GM23338 (cell line): Measurements from ENCODE around the gene SESN1. TPM values are rescaled to one million over a fixed set of nuclear protein-coding genes. Genes with fewer than 3 reads are reported as not detected.

ENCODE experiments used
- ATAC-seq: fragments of 200-7000 bp; cut with Tn5 transposase; 3 replicates; pipeline ENCODE4 v1.9.1; 2020
- DNase-seq: peaks from one replicate; pipeline ENCODE4 v3.0.0-alpha.2; 2015; ENCODE audit warnings: low spot score
- H2AFZ ChIP-seq: fragments of 200-600 bp; sonication (generic); 2 replicates; pipeline ENCODE4 v1.8.0; 2016; ENCODE audit warnings: antibody characterized with exemption, mild to moderate bottlenecking, moderate library complexity
- H3F3A ChIP-seq: fragments of 200-600 bp; sonication (generic); replicated peaks from 2 replicates; pipeline ENCODE4 v1.8.0; 2017; ENCODE audit warnings: antibody characterized with exemption, mixed run types, low read depth
- H3K27ac ChIP-seq: fragments of 200-600 bp; sonication (generic); 2 replicates; pipeline ENCODE4 v1.6.1; 2016; ENCODE audit warnings: low read depth
- H3K27me3 ChIP-seq: fragments of 200-600 bp; sonication (generic); 2 replicates; pipeline ENCODE4 v1.8.0; 2016; ENCODE audit warnings: mild to moderate bottlenecking, mixed run types, moderate library complexity; ENCODE audit not compliant: insufficient read depth
- H3K36me3 ChIP-seq: fragments of 200-600 bp; sonication (generic); 2 replicates; pipeline ENCODE4 v1.8.0; 2016; ENCODE audit warnings: mild to moderate bottlenecking; ENCODE audit not compliant: insufficient read depth
- H3K4me1 ChIP-seq: fragments of 200-600 bp; sonication (generic); 2 replicates; pipeline ENCODE4 v1.8.0; 2016; ENCODE audit warnings: mild to moderate bottlenecking, moderate library complexity; ENCODE audit not compliant: insufficient read depth
- H3K4me2 ChIP-seq: fragments of 200-600 bp; sonication (generic); 2 replicates; pipeline ENCODE4 v1.7.1; 2017; ENCODE audit warnings: mixed run types
- H3K4me3 ChIP-seq: fragments of 200-600 bp; sonication (generic); 2 replicates; pipeline ENCODE4 v1.6.1; 2016; ENCODE audit warnings: mixed run types
- H3K79me2 ChIP-seq: fragments of 200-600 bp; sonication (generic); replicated peaks from 2 replicates; pipeline ENCODE4 v1.8.0; 2017; ENCODE audit warnings: mild to moderate bottlenecking; ENCODE audit not compliant: insufficient read depth
- H3K9me2 ChIP-seq: fragments of 200-600 bp; sonication (generic); 2 replicates; pipeline ENCODE4 v1.8.0; 2017; ENCODE audit not compliant: insufficient read depth
- H4K20me1 ChIP-seq: fragments of 200-600 bp; sonication (generic); replicated peaks from 2 replicates; pipeline ENCODE4 v1.8.0; 2017; ENCODE audit warnings: mild to moderate bottlenecking; ENCODE audit not compliant: insufficient read depth
- H3K27ac Mint-ChIP-seq: 2 replicates; pipeline ENCODE4 v1.8.0; 2020; ENCODE audit warnings: inconsistent platforms, mild to moderate bottlenecking, moderate library complexity, mixed read lengths
- H3K27me3 Mint-ChIP-seq: 3 replicates; pipeline ENCODE4 v1.8.0; 2022; ENCODE audit warnings: low read depth, mild to moderate bottlenecking, moderate library complexity, mixed read lengths, inconsistent platforms; ENCODE audit not compliant: insufficient read depth, poor library complexity
- H3K36me3 Mint-ChIP-seq: 3 replicates; pipeline ENCODE4 v1.8.0; 2021; ENCODE audit warnings: low read depth, mild to moderate bottlenecking, inconsistent platforms, moderate library complexity, mixed read lengths
- H3K4me1 Mint-ChIP-seq: 3 replicates; pipeline ENCODE4 v1.8.0; 2020; ENCODE audit warnings: mild to moderate bottlenecking, inconsistent platforms, mixed read lengths
- H3K4me3 Mint-ChIP-seq: 3 replicates; pipeline ENCODE4 v1.8.0; 2021; ENCODE audit warnings: moderate library complexity, mild to moderate bottlenecking, inconsistent platforms, mixed read lengths
- H3K9me3 Mint-ChIP-seq: 3 replicates; pipeline ENCODE4 v1.8.0; 2020; ENCODE audit warnings: moderate library complexity, mild to moderate bottlenecking, inconsistent platforms, mixed read lengths
- CREB1 ChIP-seq: fragments of 250-450 bp; sonication (Bioruptor Pico); IDR thresholded peaks from 2 replicates; pipeline ENCODE4 v1.5.0; 2020; ENCODE audit warnings: low read depth, mild to moderate bottlenecking, moderate library complexity
- ETS1 ChIP-seq: IDR thresholded peaks from 2 replicates; pipeline ENCODE4 v1.6.1; 2016; ENCODE audit warnings: antibody characterized with exemption
- EZH2phosphoT487 ChIP-seq: fragments of 200-600 bp; sonication (generic); IDR thresholded peaks from one replicate; pipeline ENCODE4 v1.8.1; 2018; ENCODE audit warnings: antibody characterized with exemption; ENCODE audit not compliant: unreplicated experiment
- JUNB ChIP-seq: IDR thresholded peaks from one replicate; pipeline ENCODE4 v1.6.1; 2016; ENCODE audit warnings: antibody characterized with exemption; ENCODE audit not compliant: unreplicated experiment
- POLR2AphosphoS5 ChIP-seq: IDR thresholded peaks from 2 replicates; pipeline ENCODE4 v1.6.1; 2016; ENCODE audit warnings: antibody characterized with exemption, low read depth
- REST ChIP-seq: IDR thresholded peaks from one replicate; pipeline ENCODE4 v1.6.1; 2018; ENCODE audit warnings: antibody characterized with exemption; ENCODE audit not compliant: unreplicated experiment
- ZNF462 ChIP-seq: fragments of 250-450 bp; sonication (Bioruptor Pico); IDR thresholded peaks from 2 replicates; pipeline ENCODE4 v1.5.0; 2020; ENCODE audit warnings: mild to moderate bottlenecking, moderate library complexity
- polyA plus RNA-seq: library from polyadenylated mRNA; unstranded; fragments of >200 nt; fragmentation: Nextera tagmentation; extraction: Ambion mirVana; gene quantifications from 2 replicates; pipeline ENCODE4 v1.2.1, GENCODE V29; 2016
- total RNA-seq: library from RNA; depleted of rRNA; stranded (reverse); fragments of >200 nt; shearing (Covaris generic); gene quantifications from 2 replicates; pipeline ENCODE4 v1.2.3, GENCODE V29; 2014

SESN1 gene
- total and polyA plus RNA-seq, 2 experiments from 2014 or later = 26.2 to 36.4 TPM

- TF ChIP-seq CREB1 (no peak), POLR2AphosphoS5 (no peak), ZNF462 (CRISPR knock-in tag) (no peak), EZH2phosphoT487 (no peak)
Observed at GRCh38 chr6:108947114-108947854, 147.4 kb downstream of the SESN1 start (continued).

GRCh38 chr6:108946695-108947094, 148.0 kb downstream of the SESN1 start:
- Mint-ChIP-seq H3K27ac (no peak overlapping the region), H3K27me3 (no peaks in the 10 kb centered on the region), H3K4me1 (peaks cover 16% of the 10 kb centered on the region), H3K36me3 (no peaks in the 10 kb centered on the region), H3K9me3 (no peaks in the 10 kb centered on the region), H3K4me3 (no peak overlapping the region)
- Histone ChIP-seq H3F3A (no peaks in the 10 kb centered on the region), H3K27me3 (no peaks in the 10 kb centered on the region), H3K79me2 (no peaks in the 10 kb centered on the region), H3K36me3 (no peaks in the 10 kb centered on the region), H3K4me2 (no peak overlapping the region), H3K27ac (no peak overlapping the region), H3K4me3 (no peak overlapping the region), H3K4me1 (peaks cover 9% of the 10 kb centered on the region; the same call in 1 of the 2 replicates), H4K20me1 (no peaks in the 10 kb centered on the region), H2AFZ (no peak overlapping the region), H3K9me2 (no peaks in the 10 kb centered on the region)
- DNase-seq (no peak), ATAC-seq (no peak)
- TF ChIP-seq CREB1 (no peak), REST (no peak), ETS1 (no peak), JUNB (no peak)
